ENCODE measurements around the gene TTC9B. TPM values are rescaled to one million over a fixed set of nuclear protein-coding genes. Genes with fewer than 3 reads are reported as not detected.

Gene TTC9B
- total RNA-seq, 4 donors from 2014 or later: not detected

- WGBS: 89% methylated on average over 15 of the region's 22 CpGs
- peaks cover 6 to 18% (median 16%) of the 10 kb centered on the region in 4 donors for H3K4me1 ChIP-seq
- DNase-seq (ENCODE audit: extremely low spot score): no peak
- no peak for TF ChIP-seq POLR2AphosphoS5 (IDR thresholded peaks at IDR 0.05)
- no peak for TF ChIP-seq EP300 (IDR thresholded peaks at IDR 0.05)
- H3K27ac ChIP-seq (replicated peaks in 1 of 4): no peak overlapping the region
- intact Hi-C loops (cut with DNase I): no loop called here
- no peaks in the 10 kb centered on the region for H3K9me3 ChIP-seq
- H3K27me3 ChIP-seq: peaks cover 10 to 44% (median 34%) of the 10 kb centered on the region in 4 donors
- H3K4me3 ChIP-seq: no peak overlapping the region
- H3K36me3 ChIP-seq: peaks cover 4 to 32% (median 25%) of the 10 kb centered on the region in 4 donors
Measured at GRCh38 chr19:40214936-40215335, 3.2 kb downstream of the TTC9B start.

DNA sequence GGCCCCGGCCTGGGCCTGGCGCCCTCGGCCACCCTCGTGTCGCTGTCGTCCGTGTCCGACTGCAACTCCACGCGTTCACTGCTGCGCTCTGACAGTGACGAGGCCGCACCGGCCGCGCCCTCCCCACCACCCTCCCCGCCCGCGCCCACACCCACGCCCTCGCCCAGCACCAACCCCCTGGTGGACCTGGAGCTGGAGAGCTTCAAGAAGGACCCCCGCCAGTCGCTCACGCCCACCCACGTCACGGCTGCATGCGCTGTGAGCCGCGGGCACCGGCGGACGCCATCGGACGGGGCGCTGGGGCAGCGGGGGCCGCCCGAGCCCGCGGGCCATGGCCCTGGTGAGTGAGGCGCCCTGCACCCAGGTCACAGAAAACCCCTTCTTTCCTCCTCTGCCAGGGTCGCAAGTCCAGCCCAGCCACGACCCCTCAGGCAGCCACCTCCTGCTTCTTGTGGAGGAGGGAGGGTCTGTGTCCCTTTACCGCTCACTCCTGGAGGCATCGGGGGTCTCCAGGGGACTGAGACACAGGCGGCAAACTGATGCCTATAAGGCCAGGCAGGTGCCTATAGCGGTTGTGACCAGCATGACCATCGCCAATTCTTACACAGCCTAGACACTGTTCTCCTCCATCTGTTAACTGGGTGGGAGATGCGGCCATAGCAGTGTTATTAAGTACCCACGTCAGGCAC, 4.2 kb downstream of the TTC9B start:
- peaks cover 10 to 34% (median 28%) of the 10 kb centered on the region in 4 donors for H3K27me3 ChIP-seq
- no peak overlapping the region for H3K4me3 ChIP-seq
- DNase-seq (ENCODE audit: extremely low spot score): no peak
- no peak for TF ChIP-seq POLR2A (IDR thresholded peaks at IDR 0.05; ENCODE audit: low read depth)
- no peak for TF ChIP-seq CTCF (IDR thresholded peaks at IDR 0.05)
- TF ChIP-seq EP300 (IDR thresholded peaks at IDR 0.05): no peak
- TF ChIP-seq POLR2AphosphoS5 (IDR thresholded peaks at IDR 0.05): no peak
- 93% methylated on average over 21 of the region's 50 CpGs for WGBS
- no peak overlapping the region for H3K27ac ChIP-seq (replicated peaks in 1 of 4)
- H3K4me1 ChIP-seq: peaks cover 6 to 16% (median 15%) of the 10 kb centered on the region in 4 donors
- intact Hi-C loops (cut with DNase I): no loop called here
- H3K9me3 ChIP-seq: no peaks in the 10 kb centered on the region
- peaks cover 12 to 41% (median 34%) of the 10 kb centered on the region in 4 donors for H3K36me3 ChIP-seq

DNA sequence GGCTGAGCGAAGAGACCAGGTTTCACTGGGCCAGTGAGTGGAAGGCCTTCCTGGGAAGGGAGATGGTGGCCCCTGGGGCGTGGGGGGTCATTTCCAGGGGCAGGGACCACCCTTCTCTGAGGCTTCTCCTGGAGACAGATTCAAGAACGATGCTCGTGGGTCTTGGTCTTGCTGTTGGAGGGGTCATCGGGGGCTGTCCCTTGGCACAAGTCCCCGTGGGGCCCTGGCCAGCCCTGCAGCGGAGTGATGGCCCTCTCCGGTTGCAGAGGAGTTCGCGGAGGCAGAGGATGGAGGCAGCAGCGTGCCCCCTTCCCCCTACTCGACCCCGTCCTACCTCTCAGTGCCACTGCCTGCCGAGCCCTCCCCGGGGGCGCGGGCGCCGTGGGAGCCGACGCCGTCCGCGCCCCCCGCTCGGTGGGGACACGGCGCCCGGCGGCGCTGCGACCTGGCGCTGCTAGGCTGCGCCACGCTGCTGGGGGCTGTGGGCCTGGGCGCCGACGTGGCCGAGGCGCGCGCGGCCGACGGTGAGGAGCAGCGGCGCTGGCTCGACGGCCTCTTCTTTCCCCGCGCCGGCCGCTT, 4.8 kb downstream of the TTC9B start:
- no peak for DNase-seq (ENCODE audit: extremely low spot score)
- TF ChIP-seq CTCF (IDR thresholded peaks at IDR 0.05) (no peak), POLR2AphosphoS5 (IDR thresholded peaks at IDR 0.05) (no peak), POLR2A (IDR thresholded peaks at IDR 0.05; ENCODE audit: low read depth) (no peak), EP300 (IDR thresholded peaks at IDR 0.05) (no peak)
- Histone ChIP-seq H3K4me3 (no peak overlapping the region), H3K9me3 (no peaks in the 10 kb centered on the region), H3K27me3 (peaks cover 10 to 28% (median 22%) of the 10 kb centered on the region in 4 donors), H3K36me3 (peaks cover 12 to 48% (median 39%) of the 10 kb centered on the region in 4 donors), H3K27ac (replicated peaks in 1 of 4) (no peak overlapping the region), H3K4me1 (peaks cover 6 to 16% (median 15%) of the 10 kb centered on the region in 4 donors)
- intact Hi-C loops (cut with DNase I): no loop called here
- WGBS: 74% methylated on average over 26 of the region's 53 CpGs

DNA sequence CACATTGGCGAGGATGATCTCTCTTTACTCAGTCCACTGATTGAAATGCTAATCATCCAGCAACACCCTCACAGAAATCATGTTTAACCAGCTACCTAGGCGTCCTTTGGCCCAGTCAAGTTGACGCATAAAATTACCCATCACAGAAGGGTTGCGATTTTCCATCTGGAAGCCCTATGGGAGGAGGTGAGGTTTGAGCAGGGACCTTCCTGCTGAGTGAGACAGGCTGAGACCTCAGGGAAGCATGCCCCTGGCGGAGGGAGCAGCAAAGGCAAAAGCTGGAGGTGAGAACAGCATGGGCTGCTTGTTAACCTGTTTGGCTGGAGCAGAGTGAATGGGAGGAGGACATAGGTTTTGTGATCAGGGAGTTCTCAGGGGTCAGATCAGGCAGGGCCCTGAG, 7.3 kb downstream of the TTC9B start:
- TF ChIP-seq POLR2AphosphoS5 (IDR thresholded peaks at IDR 0.05): no peak
- TF ChIP-seq POLR2A (IDR thresholded peaks at IDR 0.05; ENCODE audit: low read depth): no peak
- TF ChIP-seq CTCF (IDR thresholded peaks at IDR 0.05): no peak
- TF ChIP-seq EP300 (IDR thresholded peaks at IDR 0.05): no peak
- Histone ChIP-seq H3K36me3 (peaks cover 16 to 63% (median 50%) of the 10 kb centered on the region in 4 donors), H3K4me3 (no peak overlapping the region), H3K27me3 (peaks cover 0 to 3% (median 0%) of the 10 kb centered on the region in 4 donors), H3K9me3 (no peaks in the 10 kb centered on the region), H3K27ac (replicated peaks in 1 of 4) (no peak overlapping the region), H3K4me1 (no peaks in the 10 kb centered on the region)
- WGBS: 85% methylated on average over 5 of the region's 5 CpGs
- no peak for DNase-seq (ENCODE audit: extremely low spot score)
- intact Hi-C loops (cut with DNase I): no loop called here

- H3K4me3 ChIP-seq: no peak overlapping the region
- peaks cover 32 to 86% (median 71%) of the 10 kb centered on the region in 4 donors for H3K36me3 ChIP-seq
- no peak overlapping the region for H3K27ac ChIP-seq (replicated peaks in 1 of 4)
- intact Hi-C loops (cut with DNase I): no loop called here
- no peak for TF ChIP-seq CTCF (IDR thresholded peaks at IDR 0.05)
- no peak for TF ChIP-seq EP300 (IDR thresholded peaks at IDR 0.05)
- H3K4me1 ChIP-seq: no peaks in the 10 kb centered on the region
- no peaks in the 10 kb centered on the region for H3K27me3 ChIP-seq
- WGBS: 96% methylated on average over 5 of the region's 5 CpGs
- H3K9me3 ChIP-seq: peaks cover 0 to 3% (median 0%) of the 10 kb centered on the region in 4 donors
- no peak for DNase-seq (ENCODE audit: extremely low spot score)
Measured at GRCh38 chr19:40208602-40209001, 9.6 kb downstream of the TTC9B start.
